ENCODE results near the gene C8A.

The C8A gene

DNA sequence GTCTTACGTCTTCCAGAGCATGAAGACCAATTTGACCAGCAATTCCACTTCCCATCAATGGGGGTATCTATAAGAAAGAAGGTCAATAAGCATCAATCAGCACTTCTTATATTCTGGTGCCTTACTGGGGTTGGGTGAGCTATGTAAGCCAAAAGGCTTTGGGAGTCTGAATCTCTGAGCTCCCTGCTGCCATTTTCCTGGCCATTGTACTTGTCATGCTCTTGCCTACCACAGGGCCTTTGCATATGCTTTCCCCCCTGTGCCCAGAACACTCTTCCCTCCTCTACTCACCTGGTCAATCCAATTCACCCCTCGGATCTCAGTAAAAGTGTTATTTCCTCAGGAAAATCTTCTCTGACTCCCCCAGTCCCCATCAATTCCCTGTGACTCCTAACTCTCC lies 74.9 kb downstream of the C8A start:
- DNase-seq: no peak

DNA sequence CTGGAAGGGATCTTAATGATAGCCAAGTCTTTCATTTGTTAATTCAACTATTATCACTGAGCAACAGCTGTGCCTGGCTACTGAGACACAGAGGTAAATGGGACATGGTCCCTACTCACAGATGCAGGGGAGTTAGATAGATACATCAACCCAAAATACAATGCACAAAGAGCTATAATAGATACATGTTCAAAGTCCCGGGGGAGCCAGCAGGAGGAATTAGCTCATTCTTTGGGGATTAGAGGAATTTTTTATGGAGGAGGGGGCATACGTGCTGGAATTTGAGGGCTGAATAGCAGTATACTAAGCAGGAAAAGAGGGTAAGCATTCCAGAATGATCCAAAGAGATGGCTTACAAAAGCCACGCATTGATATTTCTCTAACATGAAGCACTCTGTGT lies 76.6 kb downstream of the C8A start:
- DNase-seq: no peak

DNA sequence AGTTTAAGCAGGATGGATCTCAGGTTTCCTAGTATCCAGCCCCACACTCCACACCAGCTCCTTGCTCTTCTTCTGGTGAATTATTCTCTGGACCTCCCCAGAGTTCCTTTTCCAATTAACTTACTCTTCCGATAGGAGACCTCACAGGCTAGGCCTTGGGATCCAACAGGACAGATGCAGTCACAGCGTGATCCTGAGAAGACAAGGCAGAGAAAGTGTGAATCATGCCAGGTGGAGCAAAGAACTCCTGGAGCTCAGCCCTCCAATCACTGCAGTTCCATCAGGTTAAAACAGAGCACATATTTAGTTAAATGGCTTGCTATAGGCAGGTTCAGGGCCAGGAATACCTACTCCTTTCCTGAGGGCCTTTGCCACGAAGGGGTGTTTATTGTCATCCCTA lies 77.1 kb downstream of the C8A start:
- no peak for DNase-seq

DNA sequence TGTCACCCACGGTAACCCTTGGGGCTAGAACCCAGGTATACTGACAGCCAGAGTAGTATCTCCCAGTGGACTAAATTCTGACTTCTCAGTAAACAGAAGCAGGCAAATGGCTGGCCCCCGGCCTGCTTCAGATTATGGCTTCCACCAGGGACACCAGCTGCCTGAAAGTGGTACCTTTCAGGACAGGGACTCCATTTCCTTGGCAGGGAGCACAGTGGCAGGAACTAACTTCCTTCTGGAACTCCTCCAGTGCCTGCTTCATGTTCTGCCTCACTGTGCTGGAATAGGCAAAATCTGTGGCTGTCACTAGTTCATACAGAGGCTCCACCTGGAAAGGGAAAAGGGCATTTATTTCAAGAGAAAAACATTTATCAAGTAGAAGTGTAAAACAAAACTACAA lies 78.6 kb downstream of the C8A start:
- DNase-seq: no peak

DNA sequence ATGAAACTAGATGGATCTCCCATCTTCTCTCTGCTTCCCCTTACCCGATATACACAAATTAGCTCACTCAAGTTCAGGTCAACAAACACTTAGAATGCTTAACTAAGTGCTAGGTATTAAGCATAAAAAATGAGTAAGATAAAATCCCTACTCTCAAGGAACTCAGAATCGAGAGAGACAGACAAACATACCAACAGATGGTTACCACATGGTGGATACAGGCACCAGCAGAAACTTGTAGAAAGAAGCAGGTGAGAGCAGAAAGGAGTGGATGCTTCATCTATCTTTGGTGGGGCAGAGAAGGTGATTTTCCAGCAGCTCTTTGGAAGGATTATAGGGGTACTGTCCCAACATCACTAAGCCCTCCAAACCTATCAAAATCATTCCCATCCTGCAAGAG lies 79.0 kb downstream of the C8A start:
- no peak for DNase-seq

DNA sequence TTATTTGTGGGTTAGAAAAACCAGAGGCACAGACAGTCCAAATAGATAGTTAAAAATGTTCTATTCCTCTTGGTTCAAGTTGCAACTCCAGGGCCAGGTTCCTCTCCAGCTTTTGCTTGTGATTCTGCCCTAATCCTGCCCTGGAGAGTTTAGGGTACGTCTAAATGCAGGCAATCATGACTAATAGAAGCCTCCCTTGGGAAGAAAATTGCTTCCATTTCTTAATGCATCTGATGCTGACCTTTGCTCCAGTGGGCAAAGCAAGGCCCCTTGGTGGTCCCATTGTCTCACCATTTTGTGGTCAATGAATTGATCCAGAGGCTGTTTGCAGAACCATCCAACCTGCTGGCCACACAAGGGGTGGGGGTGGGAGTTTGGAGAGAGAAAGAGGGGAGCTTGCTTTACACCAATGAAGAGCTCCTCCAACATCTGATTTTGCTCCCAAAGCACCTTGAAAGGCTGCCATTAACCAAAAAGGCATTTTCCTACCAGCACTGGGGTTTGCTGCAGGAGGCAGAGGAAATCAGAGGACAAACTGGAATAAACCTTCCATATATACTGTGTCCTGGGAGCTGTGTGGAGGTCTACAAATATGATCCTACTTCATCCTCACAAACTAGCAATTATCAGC lies 79.9 kb downstream of the C8A start:
- DNase-seq: no peak

DNA sequence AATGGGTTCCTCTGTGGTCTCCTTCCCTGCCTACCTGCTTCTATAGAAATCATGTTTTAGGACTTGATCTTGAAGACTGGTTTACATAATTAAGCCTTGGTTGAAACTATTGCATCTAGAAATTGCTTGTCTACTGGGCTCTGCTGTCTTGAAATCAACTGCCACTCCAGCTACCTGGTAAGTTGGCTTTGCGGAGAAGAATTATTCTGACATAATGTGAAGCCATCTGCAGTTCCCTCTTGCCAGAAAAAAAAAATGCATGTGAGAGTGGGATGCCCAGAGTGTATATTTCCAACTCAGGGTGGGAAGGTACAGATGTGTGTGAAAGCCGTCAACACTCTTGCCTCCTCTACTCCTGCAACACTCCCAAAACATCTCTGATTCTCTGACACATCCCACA lies 84.0 kb downstream of the C8A start:
- no peak for DNase-seq

DNA sequence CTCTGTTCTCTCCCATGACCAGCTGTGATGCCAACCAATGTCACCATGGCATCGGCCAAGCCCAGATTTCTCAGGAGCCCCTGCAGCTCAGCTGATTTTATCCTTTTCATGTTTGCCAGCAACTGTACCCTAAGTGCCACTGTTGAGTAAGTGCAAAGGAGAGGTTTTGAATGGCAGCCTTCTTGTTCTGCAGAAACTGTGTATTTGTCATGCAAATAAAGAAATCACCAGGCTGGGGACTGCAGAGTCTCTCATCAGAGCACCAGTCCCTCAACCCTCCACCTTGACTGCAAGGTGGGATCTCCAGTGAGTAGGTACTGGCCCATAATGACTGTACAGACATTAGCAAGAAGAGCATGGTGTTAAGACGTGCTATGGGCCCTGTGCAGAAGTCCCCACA lies 84.6 kb downstream of the C8A start:
- no peak for DNase-seq

DNA sequence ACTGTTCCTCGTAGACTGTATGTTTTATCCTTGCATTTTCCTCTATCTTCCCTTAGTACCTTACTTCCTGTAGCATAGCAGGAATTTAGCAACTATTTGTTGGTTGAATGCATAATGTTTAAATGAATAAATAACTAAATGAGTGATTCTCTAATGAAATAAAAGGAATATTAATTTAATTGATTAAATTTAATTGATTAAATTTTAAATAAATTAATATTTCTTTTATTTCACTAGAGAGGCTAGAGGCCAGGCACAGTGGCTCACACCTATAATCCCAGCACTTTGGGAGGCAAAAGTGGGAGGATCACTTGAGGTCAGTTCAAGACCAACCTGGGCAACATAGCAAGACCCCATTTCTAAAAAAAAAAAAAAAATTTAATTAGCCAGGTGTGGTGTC lies 85.4 kb downstream of the C8A start:
- DNase-seq: no peak

DNA sequence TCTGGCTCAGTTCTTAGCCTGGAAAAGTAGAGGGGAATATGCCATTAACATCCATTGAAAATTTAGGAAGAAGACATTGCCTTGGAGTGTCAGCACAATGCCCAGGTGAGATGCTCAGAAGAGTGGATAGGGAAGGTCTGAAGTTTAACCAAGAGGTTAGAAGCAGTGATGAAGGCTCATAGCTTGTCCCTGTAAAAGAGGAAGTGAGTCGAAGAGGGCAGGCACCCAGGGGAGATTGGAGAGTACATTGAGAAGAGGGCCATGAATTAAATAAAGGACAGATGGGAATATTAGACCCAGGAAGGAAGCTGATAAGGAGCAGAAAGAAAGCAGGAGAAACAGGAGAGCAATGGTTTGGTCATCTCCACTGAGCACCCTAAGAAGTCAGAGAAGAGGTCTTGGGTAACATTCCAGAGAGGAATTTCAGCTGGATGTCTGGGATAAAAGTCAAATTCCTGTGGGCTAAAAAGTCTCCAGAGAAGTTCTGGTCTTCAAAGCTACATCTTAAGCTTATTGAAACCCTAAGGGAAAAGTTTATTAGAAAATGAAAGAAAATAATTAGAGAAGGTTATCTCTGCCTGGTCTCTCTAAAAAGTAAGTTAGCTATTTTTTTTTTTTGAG lies 93.9 kb downstream of the C8A start:
- DNase-seq: no peak

DNA sequence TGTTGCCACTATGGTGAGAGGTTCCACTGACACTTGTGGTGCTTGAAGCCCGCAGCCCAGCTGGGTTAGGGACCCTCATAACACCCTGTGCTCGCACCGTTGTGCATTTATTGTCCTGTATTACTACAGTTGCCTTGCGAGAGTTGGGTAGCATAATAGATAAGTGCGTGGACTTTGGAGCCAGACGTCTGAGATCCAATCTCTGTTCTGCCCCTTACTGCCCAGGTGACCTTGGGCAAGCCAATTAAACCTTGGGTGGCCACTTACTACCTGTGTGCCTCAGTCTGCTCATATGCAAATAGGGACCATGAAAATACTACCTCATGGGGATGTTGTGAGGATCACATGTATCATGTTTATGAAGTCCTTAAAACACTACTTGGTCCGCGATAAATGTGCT lies 97.9 kb downstream of the C8A start:
- no peak for DNase-seq

DNA sequence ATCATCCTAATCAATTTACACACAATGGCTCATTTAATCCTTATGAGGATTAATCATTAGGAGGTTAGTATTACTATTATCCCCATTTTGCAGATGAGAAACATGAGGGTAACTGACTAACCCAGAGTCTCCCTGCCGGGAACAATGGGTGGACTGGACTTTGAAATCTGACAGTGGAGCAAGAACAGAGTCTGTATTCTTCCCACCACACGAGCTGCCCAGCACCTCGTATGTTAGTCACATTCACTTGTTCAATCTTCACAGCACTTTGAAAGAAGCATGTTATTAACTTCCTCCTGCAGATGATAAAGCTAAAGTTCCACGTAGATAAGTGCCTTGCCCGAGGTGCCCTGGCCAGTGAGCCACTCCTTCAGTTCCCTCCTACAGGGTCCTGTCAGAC lies 98.8 kb downstream of the C8A start:
- no peak for DNase-seq

DNA sequence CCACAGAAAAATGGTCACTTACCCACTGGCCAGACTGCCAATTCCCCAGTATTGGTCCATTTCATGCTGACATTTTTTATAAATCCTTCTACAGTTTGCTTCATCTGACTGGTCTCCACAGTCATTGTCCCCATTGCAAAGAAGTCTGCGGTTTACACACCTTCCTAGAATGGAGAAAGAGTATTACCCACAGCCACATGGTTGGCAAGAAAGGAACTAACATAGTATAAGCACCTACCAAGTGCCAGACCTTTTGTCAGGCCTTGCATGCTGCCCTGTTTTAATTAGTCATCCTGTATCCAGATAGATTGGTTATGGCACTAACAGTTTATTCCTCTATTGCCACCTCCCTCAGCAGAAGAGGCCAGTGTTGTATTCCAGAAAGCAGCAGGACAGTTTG lies 100.1 kb downstream of the C8A start:
- no peak for DNase-seq

DNA sequence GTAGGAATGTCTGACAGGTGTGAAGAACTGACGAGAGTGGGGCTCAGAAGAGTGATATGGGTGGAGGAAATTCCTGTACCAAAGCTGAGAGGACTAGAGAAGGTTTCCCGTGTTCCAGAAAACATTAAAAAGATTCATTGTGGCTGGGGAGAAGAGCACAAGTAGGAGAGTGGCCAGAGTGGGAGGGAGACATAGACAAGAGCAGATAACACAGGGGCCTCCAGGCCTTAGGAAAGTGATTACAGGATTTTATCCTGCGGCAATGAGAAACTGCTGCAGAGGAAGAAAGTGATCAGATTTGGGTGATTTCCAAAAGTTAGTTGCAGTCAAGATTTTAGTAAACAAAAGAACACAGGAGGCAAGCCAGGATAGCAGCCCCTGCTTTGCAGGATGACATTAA lies 103.3 kb downstream of the C8A start:
- DNase-seq: no peak

DNA sequence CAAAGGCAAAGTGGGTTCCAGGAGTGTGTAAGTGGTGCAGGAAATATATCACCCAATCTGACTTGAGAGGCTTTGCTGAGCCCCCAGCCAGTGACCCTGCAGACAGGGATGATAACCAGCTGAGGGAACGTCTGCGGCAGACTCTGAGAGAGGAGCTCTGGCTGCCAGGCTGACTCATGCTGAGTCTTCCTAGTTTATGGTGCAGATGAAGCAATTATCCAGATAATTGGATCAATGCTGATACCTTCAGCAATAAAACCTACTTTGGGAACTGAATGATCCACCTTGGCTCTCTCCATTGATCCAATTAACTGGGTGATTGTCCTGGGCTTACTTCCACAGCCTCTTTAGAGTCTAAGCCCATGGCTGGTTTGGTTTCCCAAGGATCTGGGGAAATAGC lies 103.9 kb downstream of the C8A start:
- DNase-seq: no peak

DNA sequence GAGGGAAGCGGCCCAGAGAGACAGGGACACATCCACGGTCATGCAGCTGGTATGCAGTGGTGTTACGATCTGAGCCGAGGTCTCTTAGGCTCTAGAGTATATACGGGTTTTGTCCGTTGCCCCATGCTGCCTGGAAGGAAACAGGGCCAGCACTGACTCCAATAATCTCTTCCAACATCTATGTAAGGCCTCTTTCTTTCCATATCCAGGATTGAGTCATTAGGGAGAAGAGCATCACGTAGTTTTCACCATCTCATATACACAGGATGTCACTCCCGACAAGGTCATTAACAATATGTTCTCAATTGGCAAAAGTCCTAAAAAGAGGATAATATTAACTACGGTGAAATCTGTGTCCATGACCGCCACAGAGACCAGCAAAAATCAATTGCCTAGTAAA lies 106.8 kb downstream of the C8A start:
- DNase-seq: no peak

DNA sequence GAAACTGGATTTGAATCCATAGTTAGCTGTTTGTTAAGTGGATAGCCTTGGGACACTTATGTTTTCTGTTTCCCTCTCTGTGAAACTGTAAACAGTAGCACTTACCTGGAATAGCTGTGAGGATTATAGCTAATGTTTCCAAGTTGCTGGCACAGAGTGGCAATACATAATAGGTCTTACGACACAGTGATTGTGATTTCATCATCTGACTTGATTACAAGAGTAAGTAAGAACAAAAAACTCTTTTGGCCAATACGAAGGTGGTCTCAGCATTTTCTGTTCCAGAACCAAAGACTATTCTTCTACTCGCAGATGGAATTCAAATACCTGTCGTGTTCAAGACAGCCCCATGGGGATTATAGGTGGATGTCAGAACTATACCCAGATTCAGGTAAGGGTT lies 109.1 kb downstream of the C8A start:
- DNase-seq: no peak

DNA sequence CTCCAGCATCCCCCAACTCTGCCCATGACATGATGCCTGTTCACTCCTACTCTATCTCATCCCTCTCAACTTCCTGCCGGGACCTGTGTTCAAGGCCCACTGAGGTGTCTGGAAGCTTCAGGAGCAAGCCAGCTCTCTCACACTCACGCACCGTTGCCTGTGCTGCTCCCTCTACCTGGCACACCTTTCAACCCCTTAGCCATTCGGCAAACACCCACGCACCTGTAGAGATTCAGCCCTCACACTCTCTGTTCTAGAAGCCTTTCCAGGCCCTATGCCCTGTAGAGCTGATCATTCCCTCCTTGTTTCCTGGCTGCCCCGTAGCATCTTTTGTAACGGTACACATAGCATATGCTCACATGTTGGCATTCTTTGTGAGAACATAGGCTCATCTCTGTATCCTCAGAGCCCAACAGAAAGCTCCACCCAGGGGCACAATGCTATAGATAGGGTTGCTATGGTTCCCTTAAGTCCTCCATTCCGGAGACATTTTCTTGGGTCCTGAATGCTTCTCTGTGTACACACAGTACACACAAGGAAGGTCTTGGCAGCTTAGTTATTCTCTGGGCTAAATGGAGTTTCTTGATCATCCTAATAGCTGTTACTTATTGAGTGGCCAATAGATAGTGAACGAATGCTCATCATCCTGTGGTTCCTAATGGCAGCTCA lies 109.9 kb downstream of the C8A start:
- DNase-seq: no peak

DNA sequence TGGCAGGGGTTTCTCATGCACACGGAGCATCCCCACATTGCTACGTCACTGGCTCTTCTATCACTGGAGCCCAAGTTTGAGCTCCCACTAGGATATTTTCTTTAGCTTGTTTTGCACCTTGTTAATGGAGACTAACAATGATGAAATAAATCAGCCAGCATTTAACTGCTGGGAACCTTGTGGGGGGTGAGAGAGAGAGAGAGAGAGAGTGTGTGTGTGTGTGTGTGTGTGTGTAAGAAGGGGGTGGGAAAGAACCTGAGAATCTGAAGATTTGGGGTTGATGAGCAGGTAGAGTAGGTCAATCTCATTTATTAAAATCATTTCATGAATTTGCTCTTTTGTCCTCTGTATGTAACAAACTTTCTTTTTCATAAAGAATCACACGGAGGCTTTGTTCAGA lies 110.6 kb downstream of the C8A start:
- no peak for DNase-seq

DNA sequence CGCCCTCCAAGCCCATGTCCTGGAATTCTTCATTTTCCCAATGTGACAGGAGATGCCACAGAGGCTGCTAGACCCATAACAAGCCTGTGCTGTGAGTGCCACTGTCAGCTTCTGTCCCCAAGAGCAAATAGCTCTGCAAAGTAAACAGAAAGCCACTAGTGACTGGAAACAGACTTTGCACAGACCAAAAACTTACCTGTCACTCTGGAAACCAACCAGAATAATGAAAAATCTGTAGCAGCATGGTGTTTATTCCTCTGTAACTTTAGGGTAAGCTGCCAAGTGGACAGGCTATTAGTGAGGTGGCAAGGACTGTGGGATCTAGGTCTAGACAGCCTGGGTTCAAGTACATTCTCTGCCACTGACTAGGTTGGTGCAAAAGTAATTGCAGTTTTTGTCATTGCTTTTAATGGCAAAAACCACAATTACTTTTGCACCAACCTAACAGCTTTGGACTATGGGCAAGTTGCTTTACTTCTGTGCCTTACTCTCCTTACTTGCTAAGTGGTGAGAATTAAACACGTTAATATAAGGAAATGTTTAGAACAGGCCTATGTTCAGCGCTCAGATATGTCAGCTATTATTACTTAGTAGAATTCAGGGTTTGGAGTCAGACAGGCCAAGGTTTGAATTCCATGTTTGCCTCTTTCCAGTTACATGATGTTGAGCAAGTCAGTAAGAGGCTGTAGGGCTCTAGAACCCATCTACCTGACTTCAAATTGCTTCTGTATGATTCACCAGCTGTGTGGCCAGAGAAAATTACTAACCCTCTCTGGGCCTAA lies 111.5 kb downstream of the C8A start, which contains the start of gene C8B:
C8B (minus strand) TSS at position 100 of the 782 bp plus-strand sequence; CDS start at position 33, 67 bp downstream.
- DNase-seq: no peak

DNA sequence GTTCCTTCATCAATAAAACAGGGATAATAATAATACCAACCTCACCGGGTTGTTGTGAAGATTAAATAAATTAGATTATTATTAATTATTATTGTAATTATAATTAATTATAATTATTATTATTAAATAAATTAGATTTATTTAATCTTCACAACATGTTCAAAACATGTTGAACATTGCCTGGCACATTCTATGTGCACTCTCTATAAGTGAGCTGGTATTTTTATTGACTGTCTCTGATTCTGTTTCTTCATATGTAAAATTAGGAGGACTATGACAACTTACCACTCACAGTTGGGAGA lies 112.1 kb downstream of the C8A start:
- no peak for DNase-seq

DNA sequence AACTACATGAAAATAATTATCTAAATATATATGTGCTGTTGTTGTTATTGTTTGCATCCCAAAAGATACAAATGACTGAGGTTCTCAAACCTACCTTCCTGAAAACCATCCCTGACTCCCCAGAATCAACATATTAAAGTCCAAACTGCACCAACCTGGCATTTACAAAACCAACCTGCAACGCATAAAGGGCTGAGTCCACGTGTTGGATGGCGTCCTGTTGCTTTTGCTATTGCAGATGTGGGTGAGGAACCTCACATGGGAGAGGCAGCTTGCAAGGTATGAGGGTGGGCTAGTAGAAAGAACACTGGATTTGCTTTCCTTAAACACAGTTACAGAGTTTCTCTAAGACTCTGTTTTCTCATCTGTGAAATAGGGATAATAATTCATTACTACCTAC lies 112.8 kb downstream of the C8A start:
- no peak for DNase-seq
